ENCODE data around the gene E2F4.

The E2F4 gene

DNA sequence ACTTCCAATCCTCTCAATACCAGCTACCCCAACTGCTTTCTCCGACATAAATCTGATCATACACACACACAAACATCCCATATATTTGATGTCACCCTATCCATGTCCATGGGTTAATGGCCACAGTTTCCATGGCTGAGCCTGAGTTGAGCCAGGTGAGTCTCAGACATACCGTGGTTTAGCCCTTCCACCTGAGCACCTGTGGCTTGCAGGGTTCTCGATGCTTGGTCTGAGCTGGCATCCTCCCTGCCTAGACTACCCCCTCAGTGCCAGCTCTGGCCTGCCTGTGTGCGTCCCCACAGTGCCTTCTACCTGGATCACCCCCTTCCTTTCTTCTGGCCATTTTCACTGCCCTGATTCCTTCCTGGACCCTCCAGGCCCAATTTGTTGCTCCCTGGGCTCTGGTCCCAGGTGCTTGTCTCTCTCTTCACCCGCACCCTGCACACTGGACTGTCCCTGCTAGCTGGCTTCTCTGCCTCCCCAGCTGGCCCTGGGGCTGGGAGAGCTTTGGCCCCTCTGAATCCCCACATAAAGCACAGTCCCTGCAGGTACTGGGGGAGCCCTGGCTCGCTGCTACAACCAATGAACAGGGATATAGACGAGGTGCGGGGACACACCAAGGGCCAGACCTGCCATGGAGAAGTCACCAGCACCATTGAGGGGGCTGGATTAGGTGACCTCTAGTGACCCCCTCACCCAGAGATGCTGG is 14.3 kb downstream of the E2F4 start:
- TF ChIP-seq, protein P1, sequence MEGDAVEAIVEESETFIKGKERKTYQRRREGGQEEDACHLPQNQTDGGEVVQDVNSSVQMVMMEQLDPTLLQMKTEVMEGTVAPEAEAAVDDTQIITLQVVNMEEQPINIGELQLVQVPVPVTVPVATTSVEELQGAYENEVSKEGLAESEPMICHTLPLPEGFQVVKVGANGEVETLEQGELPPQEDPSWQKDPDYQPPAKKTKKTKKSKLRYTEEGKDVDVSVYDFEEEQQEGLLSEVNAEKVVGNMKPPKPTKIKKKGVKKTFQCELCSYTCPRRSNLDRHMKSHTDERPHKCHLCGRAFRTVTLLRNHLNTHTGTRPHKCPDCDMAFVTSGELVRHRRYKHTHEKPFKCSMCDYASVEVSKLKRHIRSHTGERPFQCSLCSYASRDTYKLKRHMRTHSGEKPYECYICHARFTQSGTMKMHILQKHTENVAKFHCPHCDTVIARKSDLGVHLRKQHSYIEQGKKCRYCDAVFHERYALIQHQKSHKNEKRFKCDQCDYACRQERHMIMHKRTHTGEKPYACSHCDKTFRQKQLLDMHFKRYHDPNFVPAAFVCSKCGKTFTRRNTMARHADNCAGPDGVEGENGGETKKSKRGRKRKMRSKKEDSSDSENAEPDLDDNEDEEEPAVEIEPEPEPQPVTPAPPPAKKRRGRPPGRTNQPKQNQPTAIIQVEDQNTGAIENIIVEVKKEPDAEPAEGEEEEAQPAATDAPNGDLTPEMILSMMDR (IDR thresholded peaks at IDR 0.05; ENCODE audit: control insufficient read depth, extremely low read depth, insufficient read depth), result no peak
- no peak overlapping the region for H3K4me3 ChIP-seq (ENCODE audit: low read depth, low read length)
- DNase-seq (ENCODE audit: low read depth), result no peak

DNA sequence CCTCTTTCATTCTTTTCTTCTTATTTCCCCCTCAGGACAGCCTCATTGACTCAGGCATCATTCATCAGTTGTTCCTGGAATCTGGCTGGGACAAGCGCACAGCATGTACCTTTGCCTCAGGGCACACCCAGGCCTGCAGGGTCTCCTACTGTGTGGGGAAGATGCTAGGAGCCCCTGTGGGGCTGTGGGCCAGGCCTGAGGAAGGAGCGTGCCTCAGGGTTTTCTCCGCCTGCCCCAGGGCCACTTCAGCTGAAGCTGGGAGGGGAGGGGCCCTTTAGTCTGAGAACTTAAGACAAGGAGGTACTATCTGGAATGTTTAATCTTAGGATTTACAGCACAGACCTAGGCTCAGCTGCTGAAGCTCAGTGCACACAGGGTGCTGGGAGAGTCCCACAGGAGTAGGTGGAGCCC is 14.9 kb downstream of the E2F4 start:
- no peak overlapping the region for H3K4me3 ChIP-seq (ENCODE audit: low read depth, low read length)
- no peak for DNase-seq (ENCODE audit: low read depth)
- TF ChIP-seq, protein P1 (IDR thresholded peaks at IDR 0.05; ENCODE audit: control insufficient read depth, extremely low read depth, insufficient read depth), result no peak

DNA sequence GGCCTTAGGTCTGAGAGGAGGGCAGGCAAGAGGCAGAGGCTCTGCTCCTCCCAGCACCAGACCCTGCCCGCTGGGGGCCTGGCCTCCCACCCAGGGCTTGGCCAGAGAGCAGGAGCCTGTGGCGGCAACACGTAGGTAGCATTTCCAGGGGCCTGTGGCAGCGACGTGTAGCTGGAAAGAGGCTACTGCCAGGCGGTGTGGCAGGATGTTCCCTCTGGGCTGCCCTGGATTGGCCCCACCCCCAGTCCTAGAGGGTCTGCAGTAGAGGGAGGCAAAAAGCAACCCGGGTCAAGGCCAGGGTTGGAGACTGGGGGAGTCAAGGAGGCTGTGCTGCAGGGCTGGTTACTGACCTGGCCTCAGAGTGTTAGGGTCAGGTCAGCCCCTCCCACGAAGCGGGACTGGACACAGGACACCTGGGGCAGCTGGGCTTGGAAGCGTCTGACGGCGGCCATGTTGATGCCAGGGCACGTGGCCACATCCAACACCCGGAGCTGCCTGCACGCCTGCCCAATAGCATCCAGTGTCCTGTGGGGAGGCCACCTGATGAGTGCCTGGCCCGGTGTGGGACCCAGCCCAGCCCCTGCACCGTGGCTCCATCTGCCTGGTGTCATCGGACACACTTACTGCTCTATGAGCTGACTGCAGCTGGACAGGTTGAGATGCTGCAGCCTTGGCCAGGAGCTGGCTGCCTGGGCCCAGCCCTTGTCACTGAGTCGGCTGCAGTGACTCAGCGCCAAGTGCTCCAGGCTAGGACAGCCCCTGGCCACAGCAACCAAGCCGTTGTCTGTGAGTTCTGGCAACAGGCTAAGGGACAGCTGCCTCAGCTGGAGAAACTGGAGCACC is 15.5 kb downstream of the E2F4 start:
- DNase-seq (ENCODE audit: low read depth), result peak; percentile 71
- TF ChIP-seq, protein P1 (IDR thresholded peaks at IDR 0.05; ENCODE audit: control insufficient read depth, extremely low read depth, insufficient read depth), result no peak
- 0 out of 2 replicates have a peak overlapping the region, but pooled peaks have one; percentile 17 for H3K4me3 ChIP-seq (ENCODE audit: low read depth, low read length)

DNA sequence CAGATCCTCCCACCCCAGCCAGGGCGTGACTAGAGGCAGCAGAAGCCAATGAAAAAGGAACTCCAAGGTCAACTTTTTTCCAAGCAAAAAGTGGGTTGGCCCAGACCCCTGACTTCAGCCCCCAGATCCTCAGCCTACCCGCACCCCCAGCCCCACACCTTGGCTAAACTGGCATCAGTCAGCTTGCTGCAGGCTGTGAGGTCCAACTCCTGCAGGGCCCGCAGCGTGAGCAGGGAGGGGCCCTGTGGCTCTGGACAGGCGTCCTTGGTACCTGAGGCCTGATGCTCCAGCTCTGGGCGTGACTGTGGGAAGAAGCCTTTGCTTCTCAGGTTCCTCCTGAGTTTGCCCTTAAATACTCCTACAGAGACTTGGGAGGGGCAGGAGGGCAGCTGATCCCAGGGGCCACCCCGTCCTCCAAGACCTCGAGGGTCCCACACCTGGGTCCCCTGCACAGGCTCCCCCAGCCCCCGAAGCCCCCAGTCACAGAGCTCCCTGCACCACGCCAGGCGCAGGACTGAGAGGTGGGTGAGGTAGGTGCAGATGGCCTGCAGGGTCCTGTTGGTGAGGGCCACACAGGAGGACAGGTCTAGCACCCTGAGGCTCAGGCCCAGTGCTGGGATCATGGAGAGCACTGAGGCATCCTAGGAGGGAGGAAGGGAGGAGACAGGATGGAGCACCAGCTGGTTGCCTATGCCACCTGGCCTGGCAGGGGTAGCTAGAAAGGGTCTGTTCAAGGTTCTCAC is 16.4 kb downstream of the E2F4 start:
- H3K4me3 ChIP-seq (ENCODE audit: low read depth, low read length), result no peak overlapping the region
- TF ChIP-seq, protein P1 (IDR thresholded peaks at IDR 0.05; ENCODE audit: control insufficient read depth, extremely low read depth, insufficient read depth), result no peak
- no peak for DNase-seq (ENCODE audit: low read depth)

- no peak for DNase-seq (ENCODE audit: low read depth)
- H3K4me3 ChIP-seq (ENCODE audit: low read depth, low read length), result no peak overlapping the region
- TF ChIP-seq, protein P1 (IDR thresholded peaks at IDR 0.05; ENCODE audit: control insufficient read depth, extremely low read depth, insufficient read depth), result no peak
Measured at GRCh38 chr16:67209565-67209964, 17.6 kb downstream of the E2F4 start.

- TF ChIP-seq, protein P1 (IDR thresholded peaks at IDR 0.05; ENCODE audit: control insufficient read depth, extremely low read depth, insufficient read depth), result no peak
- H3K4me3 ChIP-seq (ENCODE audit: low read depth, low read length), result no peak overlapping the region
- DNase-seq (ENCODE audit: low read depth), result no peak
Measured at GRCh38 chr16:67210069-67210937, 18.3 kb downstream of the E2F4 start.

All from LNCaP clone FGC (cell line).